Esophagus squamous epithelium (tissue), 4 donors: ENCODE measurements around the gene PLA2G4B.

Source experiments
- CTCF ChIP-seq, 6 experiments: fragments of 450-650 bp in 4 of 6; fragments of 200-600 bp in 2 of 6; sonication (generic) in 2 of 6; IDR thresholded peaks; one replicate each; pipeline ENCODE4 v1.5.1; 2016 to 2019; ENCODE audit warnings: antibody characterized with exemption in 6 of 6, mild to moderate bottlenecking in 4 of 6, moderate library complexity in 4 of 6
- POLR2A ChIP-seq, 4 donors: fragments of 450-650 bp; IDR thresholded peaks; one replicate each; pipeline ENCODE4 v1.6.1; 2017; ENCODE audit warnings: antibody characterized with exemption in 4 of 4, mild to moderate bottlenecking in 4 of 4, moderate library complexity in 3 of 4

- no peak for TF ChIP-seq CTCF (IDR thresholded peaks at IDR 0.05)
- TF ChIP-seq POLR2A (IDR thresholded peaks at IDR 0.05): no peak
These were observed 33.6 kb downstream of the PLA2G4B start for GRCh38 chr15:41872166-41872747.
